B cell (primary cell): Measurements from ENCODE around the gene PTGER4. TPM values are rescaled to one million over a fixed set of nuclear protein-coding genes. Genes with fewer than 3 reads are reported as not detected.
A peak's percentile ranks its signal among the peaks of the same experiment; 100 is the strongest.

ENCODE experiments used
- ATAC-seq: fragments of 200-7000 bp; cut with Tn5 transposase; one replicate; pipeline ENCODE4 v1.10.0; 2021; ENCODE audit warnings: low read depth, mild to moderate bottlenecking, moderate number of reproducible peaks, moderate library complexity
- CTCF ChIA-PET: fragments of 350-600 bp; sonication (Branson Sonifier 250); formaldehyde crosslinking; loops from one replicate; lab custom pipeline; 2021; ENCODE audit warnings: antibody characterized with exemption, inconsistent platforms; lab: Charles Lee
- POLR2A ChIA-PET: fragments of 350-600 bp; sonication (Branson Sonifier 250); formaldehyde crosslinking; loops from one replicate; lab custom pipeline; 2021; ENCODE audit warnings: antibody characterized with exemption; lab: Charles Lee
- DNase-seq: peaks from one replicate; pipeline ENCODE4 v3.0.0; 2013
- H2AFZ ChIP-seq: 2 replicates; pipeline ENCODE4 v1.6.1; 2012; ENCODE audit warnings: mild to moderate bottlenecking, low read depth, low read length; ENCODE audit not compliant: insufficient read depth, poor library complexity, severe bottlenecking
- H3K27ac ChIP-seq, 2 donors: 1 replicate in 1 of 2; 2 replicates in 1 of 2; pipeline ENCODE4 v1.5.1; 2012 to 2013; ENCODE audit warnings: low read length in 2 of 2, mild to moderate bottlenecking in 2 of 2, moderate library complexity in 1 of 2
- H3K27me3 ChIP-seq, 4 experiments: fragments of 200-600 bp in 1 of 4; sonication (generic) in 1 of 4; replicated peaks in 1 of 4; 1 replicate in 2 of 4; 2 replicates in 2 of 4; pipeline versions ENCODE4 v1.6.1 to v1.7.0; 2013 to 2016; ENCODE audit warnings: low read length in 3 of 4, mild to moderate bottlenecking in 2 of 4, mixed read lengths in 1 of 4, moderate library complexity in 1 of 4; ENCODE audit not compliant: insufficient read depth in 4 of 4, control insufficient read depth in 3 of 4; ENCODE audit errors: control extremely low read depth in 1 of 4
- H3K36me3 ChIP-seq, 2 experiments: replicated peaks in 1 of 2; 1 replicate in 1 of 2; 2 replicates in 1 of 2; pipeline versions ENCODE4 v1.6.1 to v1.7.1; 2013; ENCODE audit warnings: low read length in 1 of 2; ENCODE audit not compliant: insufficient read depth in 2 of 2, control insufficient read depth in 1 of 2; ENCODE audit errors: control extremely low read depth in 1 of 2, extremely low read depth in 1 of 2
- H3K4me1 ChIP-seq, 2 donors: fragments of 200-600 bp in 1 of 2; sonication (generic) in 1 of 2; 1 replicate in 1 of 2; 2 replicates in 1 of 2; pipeline versions ENCODE4 v1.5.1 to v1.6.1; 2013 to 2017; ENCODE audit warnings: low read length in 2 of 2; ENCODE audit not compliant: control insufficient read depth in 2 of 2, insufficient read depth in 2 of 2
- H3K4me2 ChIP-seq: replicated peaks from 2 replicates; pipeline ENCODE3; 2012; ENCODE audit warnings: mild to moderate bottlenecking, low read depth, low read length; ENCODE audit not compliant: poor library complexity, severe bottlenecking
- H3K4me3 ChIP-seq, 5 experiments: fragments of 200-600 bp in 1 of 5; sonication (generic) in 1 of 5; 1 replicate in 3 of 5; 2 replicates in 2 of 5; pipeline versions ENCODE4 v1.5.1 to v1.7.0; 2011 to 2016; ENCODE audit warnings: low read length in 4 of 5, mild to moderate bottlenecking in 4 of 5, low read depth in 2 of 5, control low read depth in 1 of 5, moderate library complexity in 1 of 5; ENCODE audit not compliant: insufficient read depth in 1 of 5; ENCODE audit errors: control extremely low read depth in 1 of 5, extremely low read depth in 1 of 5
- H3K79me2 ChIP-seq: fragments of 200-600 bp; sonication (generic); one replicate; pipeline ENCODE4 v1.6.0; 2016; ENCODE audit warnings: low read length; ENCODE audit not compliant: control insufficient read depth, insufficient read depth
- H3K9ac ChIP-seq: fragments of 200-600 bp; sonication (generic); 2 replicates; pipeline ENCODE4 v1.6.1; 2017; ENCODE audit warnings: mild to moderate bottlenecking, low read length, moderate library complexity
- H3K9me3 ChIP-seq, 3 donors: one replicate each; pipeline versions ENCODE4 v1.6.1 to v1.7.1; 2013; ENCODE audit warnings: low read length in 2 of 3; ENCODE audit not compliant: control insufficient read depth in 2 of 3, insufficient read depth in 1 of 3; ENCODE audit errors: control extremely low read depth in 1 of 3
- H4K20me1 ChIP-seq: 2 replicates; pipeline ENCODE4 v1.6.0; 2012; ENCODE audit warnings: mild to moderate bottlenecking, low read length; ENCODE audit not compliant: insufficient read depth, control insufficient read depth, poor library complexity, severe bottlenecking
- H3K27ac Mint-ChIP-seq: one replicate; pipeline ENCODE4 v1.8.0; 2021; ENCODE audit warnings: mixed read lengths
- H3K27me3 Mint-ChIP-seq: one replicate; pipeline ENCODE4 v1.8.0; 2021; ENCODE audit warnings: mixed read lengths
- H3K4me1 Mint-ChIP-seq: one replicate; pipeline ENCODE4 v1.8.0; 2021; ENCODE audit warnings: mixed read lengths
- H3K4me3 Mint-ChIP-seq: one replicate; pipeline ENCODE4 v1.8.0; 2021; ENCODE audit warnings: mixed read lengths
- H3K9me3 Mint-ChIP-seq: one replicate; pipeline ENCODE4 v1.8.0; 2022; ENCODE audit warnings: mixed read lengths; ENCODE audit not compliant: insufficient read depth
- CTCF ChIP-seq: fragments of 200-600 bp; IDR thresholded peaks from one replicate; pipeline ENCODE4 v1.8.0; 2022; ENCODE audit warnings: antibody characterized with exemption, mild to moderate bottlenecking
- EZH2 ChIP-seq: IDR thresholded peaks from 2 replicates; pipeline ENCODE4 v1.6.1; 2012; ENCODE audit warnings: borderline replicate concordance, low read depth, mild to moderate bottlenecking, moderate library complexity, low read length; ENCODE audit not compliant: insufficient read depth, poor library complexity, severe bottlenecking
- WGBS: methylation state at CpG from one replicate; pipeline ENCODE4 v1.1.5; 2013; ENCODE audit warnings: missing lambda C conversion rate; ENCODE audit not compliant: insufficient coverage; 5-methylcytosine and 5-hydroxymethylcytosine counted together
- intact Hi-C: fragments of 100-400 bp; cut with micrococcal nuclease; formaldehyde crosslinking; loops from one replicate; pipeline ENCODE4 v1.10.0; 2022
- polyA plus RNA-seq: library from polyadenylated mRNA; depleted of rRNA; stranded (reverse); fragments of >200 nt; gene quantifications from 2 replicates; pipeline ENCODE4 v1.2.3, GENCODE V29; 2012
- total RNA-seq, 2 donors: library from RNA; stranded (reverse); fragments of 120-200 nt in 1 of 2; gene quantifications; 1 replicate in 1 of 2; 2 replicates in 1 of 2; pipeline versions ENCODE4 v1.2.3 to v1.2.4, GENCODE V29; 2013 to 2022

PTGER4 gene
- total and polyA plus RNA-seq, 2 donors (not counting 1 experiment from before 2014, with no cell fraction given), result 26.3 to 76.7 TPM

GRCh38 chr5:40672425-40672824 is 7.3 kb upstream of the PTGER4 start:
- H3K4me1 ChIP-seq, result peaks cover 7 to 11% of the 10 kb centered on the region in 2 donors
- ChIA-PET POLR2A (no interaction called here), CTCF (interaction anchor here (0.6 to 2.1 kb wide), 3 partner anchors 10 to 17 kb away, joined by 3 to 4 read pairs (median 3); no protein-coding TSS in a partner anchor)
- no peaks in the 10 kb centered on the region for H3K27me3 Mint-ChIP-seq
- no peak overlapping the region for H3K4me3 ChIP-seq
- H3K27ac Mint-ChIP-seq, result no peak overlapping the region
- peak; percentile 50 for DNase-seq
- no peak overlapping the region for H3K27ac ChIP-seq
- 0% methylated on average over 3 of the region's 4 CpGs for WGBS
- TF ChIP-seq EZH2, result no peak
- TF ChIP-seq CTCF, result no peak
- H3K4me1 Mint-ChIP-seq, result peaks cover 24% of the 10 kb centered on the region
- H3K4me3 Mint-ChIP-seq, result no peak overlapping the region
- no peaks in the 10 kb centered on the region for H3K36me3 ChIP-seq
- peak; percentile 45 for ATAC-seq
- H3K9me3 ChIP-seq, result no peaks in the 10 kb centered on the region
- intact Hi-C loops, result loop anchor here (5.0 kb wide), 1 partner anchor 40 kb away; no protein-coding TSS in a partner anchor
- no peaks in the 10 kb centered on the region for H3K9me3 Mint-ChIP-seq
- no peaks in the 10 kb centered on the region for H3K79me2 ChIP-seq
- H2AFZ ChIP-seq, result no peak overlapping the region
- H3K9ac ChIP-seq, result no peak overlapping the region
- peak overlapping the region; percentile 9 for H3K4me2 ChIP-seq
- no peaks in the 10 kb centered on the region for H4K20me1 ChIP-seq
- H3K27me3 ChIP-seq, result no peaks in the 10 kb centered on the region

- H2AFZ ChIP-seq, result no peak overlapping the region
Observed at GRCh38 chr5:40674661-40675235, 5.0 kb upstream of the PTGER4 start.

More at GRCh38 chr5:40674661-40675235, 5.0 kb upstream of the PTGER4 start:
- H3K27ac Mint-ChIP-seq, result no peak overlapping the region
- Histone ChIP-seq H3K9me3 (no peaks in the 10 kb centered on the region), H3K4me2 (no peak overlapping the region), H3K27ac (no peak overlapping the region), H3K4me1 (peaks cover 12 to 18% of the 10 kb centered on the region in 2 donors), H3K36me3 (no peaks in the 10 kb centered on the region), H3K9ac (no peak overlapping the region), H4K20me1 (no peaks in the 10 kb centered on the region), H3K27me3 (no peaks in the 10 kb centered on the region), H3K4me3 (no peak overlapping the region), H3K79me2 (peaks cover under 1% of the 10 kb centered on the region)
- peaks cover 30% of the 10 kb centered on the region for H3K4me1 Mint-ChIP-seq
- no peaks in the 10 kb centered on the region for H3K27me3 Mint-ChIP-seq
- intact Hi-C loops, result loop anchor here (5.0 kb wide), 2 partner anchors 42 to 102 kb away; no protein-coding TSS in a partner anchor
- no peak overlapping the region for H3K4me3 Mint-ChIP-seq
- 100% methylated on average over 4 of the region's 6 CpGs for WGBS
- DNase-seq (no peak), ATAC-seq (no peak)
- TF ChIP-seq CTCF, result no peak
- TF ChIP-seq EZH2, result no peak
- no peaks in the 10 kb centered on the region for H3K9me3 Mint-ChIP-seq
- ChIA-PET POLR2A (no interaction called here), CTCF (interaction anchor here (2.5 kb wide), 1 partner anchor 11 kb away, joined by 7 read pairs; no protein-coding TSS in a partner anchor)
